HepG2 (cell line): ENCODE data around the gene FAM20A. TPM values are rescaled to one million over a fixed set of nuclear protein-coding genes. Genes with fewer than 3 reads are reported as not detected.

Experiments
- FOXA3 ChIP-seq: IDR thresholded peaks from 2 replicates; pipeline ENCODE4 v1.6.1; 2016; ENCODE audit warnings: missing genetic modification reagents, missing compliant biosample characterization
- MXD4 ChIP-seq: IDR thresholded peaks from 2 replicates; pipeline ENCODE4 v1.6.1; 2016; ENCODE audit warnings: mild to moderate bottlenecking, missing biosample characterization, missing genetic modification reagents
- MYNN ChIP-seq: sonication (generic); formaldehyde crosslinking; IDR thresholded peaks from 2 replicates; pipeline ENCODE4 v1.4.0; 2020; ENCODE audit warnings: mild to moderate bottlenecking, low read depth, missing genetic modification reagents
- MZF1 ChIP-seq: sonication (generic); formaldehyde crosslinking; IDR thresholded peaks from 2 replicates; pipeline ENCODE4 v1.8.1; 2023; ENCODE audit warnings: mild to moderate bottlenecking, missing genetic modification reagents, borderline replicate concordance
- NR0B2 ChIP-seq: sonication (generic); formaldehyde crosslinking; IDR thresholded peaks from 2 replicates; pipeline ENCODE4 v1.4.0; 2020; ENCODE audit warnings: mild to moderate bottlenecking, missing genetic modification reagents
- NR1H2 ChIP-seq: sonication (generic); formaldehyde crosslinking; IDR thresholded peaks from 2 replicates; pipeline ENCODE4 v1.8.1; 2022; ENCODE audit warnings: low read depth, missing genetic modification reagents, borderline replicate concordance
- PAXIP1 ChIP-seq: sonication (generic); formaldehyde crosslinking; conservative IDR thresholded peaks from 2 replicates; pipeline ENCODE4 v1.4.0; 2020; ENCODE audit warnings: mild to moderate bottlenecking, missing genetic modification reagents, moderate library complexity
- RFX1 ChIP-seq: fragments of 450-650 bp; IDR thresholded peaks from 2 replicates; pipeline ENCODE4 v1.6.1; 2017
- SKI ChIP-seq: fragments of 450-650 bp; IDR thresholded peaks from one replicate; pipeline ENCODE4 v1.6.1; 2018; ENCODE audit warnings: mild to moderate bottlenecking; ENCODE audit not compliant: partially characterized antibody
- ZMAT3 ChIP-seq: sonication (generic); formaldehyde crosslinking; conservative IDR thresholded peaks from 2 replicates; pipeline ENCODE4 v1.7.0; 2021; ENCODE audit warnings: missing genetic modification reagents
- ZNF296 ChIP-seq: sonication (generic); formaldehyde crosslinking; conservative IDR thresholded peaks from 2 replicates; pipeline ENCODE4 v1.5.0; 2020; ENCODE audit warnings: mild to moderate bottlenecking, missing genetic modification reagents
- ZNF646 ChIP-seq: sonication (generic); formaldehyde crosslinking; IDR thresholded peaks from 2 replicates; pipeline ENCODE4 v1.9.0; 2021; ENCODE audit warnings: mild to moderate bottlenecking, missing genetic modification reagents
- ZNF747 ChIP-seq: sonication (generic); formaldehyde crosslinking; IDR thresholded peaks from 2 replicates; pipeline ENCODE4 v1.8.1; 2023; ENCODE audit warnings: missing genetic modification reagents, mild to moderate bottlenecking, borderline replicate concordance
- ZSCAN25 ChIP-seq: sonication (generic); formaldehyde crosslinking; IDR thresholded peaks from 2 replicates; pipeline ENCODE4 v1.8.0; 2022; ENCODE audit warnings: mild to moderate bottlenecking, missing genetic modification reagents
- ZUFSP ChIP-seq: sonication (generic); formaldehyde crosslinking; IDR thresholded peaks from 2 replicates; pipeline ENCODE4 v1.9.0; 2021; ENCODE audit warnings: missing genetic modification reagents, mild to moderate bottlenecking, borderline replicate concordance
- polyA plus RNA-seq, 8 experiments: library from polyadenylated mRNA; depleted of rRNA in 3 of 8; stranded (reverse) in 7 of 8; unstranded in 1 of 8; fragments of >200 nt; fragmentation: Illumina TruSeq in 4 of 8; extraction: Trizol in 4 of 8; gene quantifications; 2 replicates each; pipeline versions ENCODE4 v1.2.1 to v1.2.3, GENCODE V29; 2011 to 2016; ENCODE audit warnings: low read depth in 4 of 8, missing spikeins in 1 of 8, mixed read lengths in 1 of 8; ENCODE audit not compliant: insufficient read depth in 1 of 8
- total RNA-seq, 5 experiments: library from RNA; depleted of rRNA; stranded (reverse); fragments of >200 nt; fragmentation: Illumina TruSeq; extraction: Trizol; gene quantifications; 2 replicates each; pipeline ENCODE4 v1.2.3, GENCODE V29; 2016; ENCODE audit warnings: low read depth in 1 of 5

Gene FAM20A
- total and polyA plus RNA-seq, 2 of the 13 experiments (the other 11 are each of a cell fraction or from before 2014, with no cell fraction given) = 9.3 to 20.7 TPM

- no peak for TF ChIP-seq PAXIP1 (CRISPR knock-in tag)
- no peak; the same call in 1 of the 2 replicates for TF ChIP-seq ZNF646 (CRISPR knock-in tag)
- TF ChIP-seq MYNN = no peak
- no peak for TF ChIP-seq NR0B2
- TF ChIP-seq SKI = peak; percentile 40
- no peak for TF ChIP-seq MZF1
- no peak for TF ChIP-seq RFX1
- no peak for TF ChIP-seq ZNF747 (CRISPR knock-in tag)
- TF ChIP-seq MXD4 = no peak
- TF ChIP-seq ZUFSP = no peak
- no peak; the same call in 1 of the 2 replicates for TF ChIP-seq ZSCAN25
- TF ChIP-seq ZNF296 (CRISPR knock-in tag) = no peak
- no peak for TF ChIP-seq ZMAT3 (CRISPR knock-in tag)
- no peak; the same call in 1 of the 2 replicates for TF ChIP-seq FOXA3 (CRISPR knock-in tag)
- TF ChIP-seq NR1H2 (CRISPR knock-in tag) = no peak
Measured at GRCh38 chr17:68511254-68511670, 89.9 kb downstream of the FAM20A start (continued).
